DND-41 (cell line): ENCODE measurements around the gene RPL3.

Experiments
- ATAC-seq: fragments of 200-7000 bp; cut with Tn5 transposase; 3 replicates; pipeline ENCODE4 v1.9.1; 2021; ENCODE audit warnings: low read depth; ENCODE audit not compliant: insufficient read depth
- DNase-seq: peaks from one replicate; pipeline ENCODE4 v3.0.0-alpha.2; 2020
- H2AFZ ChIP-seq: 2 replicates; pipeline ENCODE4 v1.6.0; 2012; ENCODE audit warnings: low read depth, low read length
- H3K27ac ChIP-seq: 2 replicates; pipeline ENCODE4 v1.5.1; 2012; ENCODE audit warnings: low read length, inconsistent platforms
- H3K27me3 ChIP-seq: fragments of 200-600 bp; sonication (generic); 2 replicates; pipeline ENCODE4 v1.6.0; 2012; ENCODE audit warnings: low read length, mild to moderate bottlenecking, inconsistent platforms; ENCODE audit not compliant: insufficient read depth, poor library complexity
- H3K36me3 ChIP-seq: 2 replicates; pipeline ENCODE4 v1.5.1; 2012; ENCODE audit warnings: low read length, inconsistent platforms; ENCODE audit not compliant: insufficient read depth
- H3K4me1 ChIP-seq: 2 replicates; pipeline ENCODE4 v1.5.1; 2012; ENCODE audit warnings: mild to moderate bottlenecking, low read length; ENCODE audit not compliant: insufficient read depth
- H3K4me2 ChIP-seq: 2 replicates; pipeline ENCODE4 v1.6.0; 2012; ENCODE audit warnings: mild to moderate bottlenecking, moderate library complexity, low read length, inconsistent platforms; ENCODE audit not compliant: insufficient read depth
- H3K4me3 ChIP-seq, 2 experiments: fragments of 200-600 bp in 1 of 2; shearing (Covaris generic) in 1 of 2; 2 replicates each; pipeline ENCODE4 v1.5.1; 2012 to 2016; ENCODE audit warnings: inconsistent platforms in 2 of 2, low read length in 2 of 2, mild to moderate bottlenecking in 2 of 2, low read depth in 1 of 2, moderate library complexity in 1 of 2
- H3K79me2 ChIP-seq: 2 replicates; pipeline ENCODE4 v1.6.0; 2012; ENCODE audit warnings: low read length, inconsistent platforms; ENCODE audit not compliant: insufficient read depth
- H3K9ac ChIP-seq: 2 replicates; pipeline ENCODE4 v1.6.0; 2012; ENCODE audit warnings: low read depth, mild to moderate bottlenecking, inconsistent platforms, low read length, moderate library complexity
- H3K9me3 ChIP-seq: 2 replicates; pipeline ENCODE4 v1.5.1; 2012; ENCODE audit warnings: low read length, moderate library complexity, mild to moderate bottlenecking, inconsistent platforms; ENCODE audit not compliant: insufficient read depth, severe bottlenecking
- H4K20me1 ChIP-seq: 2 replicates; pipeline ENCODE4 v1.6.0; 2012; ENCODE audit warnings: low read length; ENCODE audit not compliant: insufficient read depth
- CTCF ChIP-seq: IDR thresholded peaks from 2 replicates; pipeline ENCODE4 v1.5.1; 2012; ENCODE audit warnings: borderline replicate concordance, low read length, moderate library complexity, mild to moderate bottlenecking; ENCODE audit not compliant: poor library complexity, severe bottlenecking; ENCODE audit errors: extremely low read depth
- EZH2 ChIP-seq: IDR thresholded peaks from 3 replicates; pipeline ENCODE4 v1.6.1; 2012; ENCODE audit warnings: borderline replicate concordance, low read depth, mild to moderate bottlenecking, moderate library complexity, low read length, inconsistent platforms; ENCODE audit not compliant: severe bottlenecking

RPL3 gene

GRCh38 chr22:39263626-39264348, 55.6 kb downstream of the RPL3 start:
- H3K9me3 ChIP-seq: no peaks in the 10 kb centered on the region
- H3K79me2 ChIP-seq: no peaks in the 10 kb centered on the region
- DNase-seq: no peak
- H3K4me1 ChIP-seq: no peaks in the 10 kb centered on the region
- no peaks in the 10 kb centered on the region for H3K27me3 ChIP-seq
- TF ChIP-seq EZH2 (no peak), CTCF (no peak)
- H3K36me3 ChIP-seq: no peaks in the 10 kb centered on the region
- H3K4me3 ChIP-seq: no peak overlapping the region
- H4K20me1 ChIP-seq: no peaks in the 10 kb centered on the region
- no peak overlapping the region for H3K27ac ChIP-seq
- no peak overlapping the region for H2AFZ ChIP-seq
- H3K9ac ChIP-seq: no peak overlapping the region
- no peak overlapping the region for H3K4me2 ChIP-seq
- no peak for ATAC-seq
